ENCODE data around the gene SNX14.

DNA sequence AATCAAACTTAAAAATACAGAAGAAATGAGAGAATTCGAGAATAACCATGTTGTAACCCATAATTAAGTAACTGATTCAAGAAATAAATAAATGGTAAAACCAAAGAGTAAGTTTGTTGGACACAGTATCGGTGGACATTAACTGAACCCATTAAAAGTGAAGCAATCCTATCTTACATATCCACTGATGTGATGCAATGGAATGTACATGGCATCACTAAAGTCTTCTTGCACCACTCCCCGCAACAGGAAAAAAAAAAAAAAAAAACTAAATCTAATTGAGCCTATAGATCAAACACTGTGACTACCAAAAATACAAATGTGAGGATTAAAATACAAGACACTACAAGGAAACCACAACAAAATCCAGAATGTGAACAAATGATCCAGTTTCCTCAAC lies 7.9 kb downstream of the SNX14 start:
- TF ChIP-seq, protein P1, sequence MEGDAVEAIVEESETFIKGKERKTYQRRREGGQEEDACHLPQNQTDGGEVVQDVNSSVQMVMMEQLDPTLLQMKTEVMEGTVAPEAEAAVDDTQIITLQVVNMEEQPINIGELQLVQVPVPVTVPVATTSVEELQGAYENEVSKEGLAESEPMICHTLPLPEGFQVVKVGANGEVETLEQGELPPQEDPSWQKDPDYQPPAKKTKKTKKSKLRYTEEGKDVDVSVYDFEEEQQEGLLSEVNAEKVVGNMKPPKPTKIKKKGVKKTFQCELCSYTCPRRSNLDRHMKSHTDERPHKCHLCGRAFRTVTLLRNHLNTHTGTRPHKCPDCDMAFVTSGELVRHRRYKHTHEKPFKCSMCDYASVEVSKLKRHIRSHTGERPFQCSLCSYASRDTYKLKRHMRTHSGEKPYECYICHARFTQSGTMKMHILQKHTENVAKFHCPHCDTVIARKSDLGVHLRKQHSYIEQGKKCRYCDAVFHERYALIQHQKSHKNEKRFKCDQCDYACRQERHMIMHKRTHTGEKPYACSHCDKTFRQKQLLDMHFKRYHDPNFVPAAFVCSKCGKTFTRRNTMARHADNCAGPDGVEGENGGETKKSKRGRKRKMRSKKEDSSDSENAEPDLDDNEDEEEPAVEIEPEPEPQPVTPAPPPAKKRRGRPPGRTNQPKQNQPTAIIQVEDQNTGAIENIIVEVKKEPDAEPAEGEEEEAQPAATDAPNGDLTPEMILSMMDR (IDR thresholded peaks at IDR 0.05), result no peak
- TF ChIP-seq POLR2A (IDR thresholded peaks at IDR 0.05) (no peak), EP300 (IDR thresholded peaks at IDR 0.05) (no peak)

Data from ovary (tissue), 3 donors.